CD4-positive, alpha-beta T cell treated with Interleukin-10 for 1 hour (primary cell): Measurements from ENCODE around the gene ARHGAP22.

Experiments used
- DNase-seq: peaks from one replicate; pipeline ENCODE4 v3.0.0-alpha.2; 2020

The ARHGAP22 gene

DNA sequence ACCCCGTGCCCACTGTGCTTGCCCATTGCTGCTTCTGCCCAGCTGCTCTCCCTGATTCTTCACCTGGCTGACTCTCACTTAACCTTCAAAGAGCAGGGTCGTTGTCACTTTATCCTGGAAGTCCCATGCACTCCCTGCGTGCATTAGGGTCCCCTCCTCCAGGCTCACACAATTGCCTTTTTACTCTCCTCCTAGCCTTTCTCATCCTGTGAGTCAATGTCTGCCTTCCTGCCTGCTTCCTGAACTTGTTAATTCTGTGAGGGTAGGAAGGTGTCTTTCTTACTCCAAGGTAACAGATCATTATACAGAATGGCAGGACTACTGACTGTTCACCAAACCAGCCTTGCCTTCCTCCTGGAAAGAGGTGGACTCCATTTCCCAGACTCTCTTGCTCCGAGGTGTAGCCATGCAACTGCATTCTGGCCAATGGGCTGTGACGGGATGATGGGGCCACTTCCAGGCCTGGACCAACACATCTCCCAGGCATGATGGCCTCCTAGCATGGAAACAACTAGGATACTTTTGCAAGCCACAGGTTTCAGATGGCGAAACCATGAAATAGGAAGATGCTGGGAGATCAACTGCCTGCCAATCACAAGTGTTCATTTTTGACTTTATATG lies 54.7 kb downstream of the ARHGAP22 start:
- no peak for DNase-seq

- DNase-seq: no peak
Measured at GRCh38 chr10:48549236-48549635, 55.6 kb downstream of the ARHGAP22 start.

GRCh38 chr10:48548531-48549135 lies 56.2 kb downstream of the ARHGAP22 start:
- no peak for DNase-seq

DNA sequence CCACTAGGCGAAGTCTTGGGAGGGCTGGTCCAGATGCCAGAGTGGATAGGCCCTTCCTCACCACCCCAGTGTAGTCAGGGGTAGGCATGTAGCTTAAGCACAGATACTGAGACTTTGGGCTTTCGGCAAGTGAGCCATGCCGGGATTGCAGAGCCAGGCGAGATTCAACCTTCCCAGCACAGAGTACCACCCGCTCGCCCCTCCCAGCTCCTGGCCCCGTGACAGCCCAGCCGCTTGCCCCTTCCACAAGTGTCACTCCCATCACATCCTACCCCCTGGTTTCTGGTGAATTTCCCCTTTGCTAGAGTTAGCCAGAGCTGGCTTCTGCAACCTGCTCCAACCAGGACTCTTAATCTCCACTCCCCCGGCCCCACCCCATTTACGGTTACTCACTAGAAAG lies 56.9 kb downstream of the ARHGAP22 start:
- no peak for DNase-seq

DNA sequence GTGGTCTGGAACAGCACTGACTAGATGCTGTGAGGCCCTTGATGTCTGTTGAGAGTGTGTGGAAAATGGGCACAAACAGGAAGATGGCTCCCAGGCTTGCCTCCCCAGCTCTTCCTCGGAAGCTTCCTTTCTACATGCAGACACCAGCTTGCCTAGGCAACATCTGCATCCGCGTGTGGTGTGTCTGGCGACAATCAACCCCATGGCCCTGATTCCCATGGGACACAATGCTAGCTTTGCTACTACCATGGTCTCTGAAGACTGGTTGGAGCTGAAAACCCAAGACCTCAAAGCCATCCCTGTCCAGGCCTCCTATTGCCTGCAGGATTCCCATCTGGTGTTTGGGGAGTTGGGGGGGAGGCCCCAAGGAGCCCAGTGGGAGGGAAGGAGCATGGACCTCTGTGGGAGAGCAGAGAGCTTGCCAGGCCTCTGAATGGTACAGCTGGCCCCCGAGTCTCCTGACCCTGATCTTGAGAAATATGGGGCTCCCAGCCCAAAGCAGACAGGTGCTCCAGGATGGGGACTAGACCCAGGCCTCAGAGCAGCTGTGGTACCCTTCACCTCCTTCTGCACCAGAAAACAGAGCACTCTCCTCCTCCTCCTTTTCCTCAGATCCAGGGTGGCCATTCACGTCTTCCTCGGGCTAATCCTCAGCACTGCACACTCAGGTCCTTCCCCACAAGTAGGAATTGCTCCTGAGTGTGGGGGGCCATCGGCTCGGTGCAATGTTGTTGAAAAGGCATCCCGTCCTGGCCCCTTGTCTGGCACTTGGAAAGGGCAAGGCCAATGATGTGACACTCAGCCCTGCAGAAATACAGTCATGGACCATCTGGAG lies 57.6 kb downstream of the ARHGAP22 start:
- DNase-seq: no peak

- DNase-seq: no peak
Measured at GRCh38 chr10:48545462-48546145, 59.3 kb downstream of the ARHGAP22 start.

GRCh38 chr10:48543182-48543844 lies 61.6 kb downstream of the ARHGAP22 start:
- DNase-seq: no peak

DNA sequence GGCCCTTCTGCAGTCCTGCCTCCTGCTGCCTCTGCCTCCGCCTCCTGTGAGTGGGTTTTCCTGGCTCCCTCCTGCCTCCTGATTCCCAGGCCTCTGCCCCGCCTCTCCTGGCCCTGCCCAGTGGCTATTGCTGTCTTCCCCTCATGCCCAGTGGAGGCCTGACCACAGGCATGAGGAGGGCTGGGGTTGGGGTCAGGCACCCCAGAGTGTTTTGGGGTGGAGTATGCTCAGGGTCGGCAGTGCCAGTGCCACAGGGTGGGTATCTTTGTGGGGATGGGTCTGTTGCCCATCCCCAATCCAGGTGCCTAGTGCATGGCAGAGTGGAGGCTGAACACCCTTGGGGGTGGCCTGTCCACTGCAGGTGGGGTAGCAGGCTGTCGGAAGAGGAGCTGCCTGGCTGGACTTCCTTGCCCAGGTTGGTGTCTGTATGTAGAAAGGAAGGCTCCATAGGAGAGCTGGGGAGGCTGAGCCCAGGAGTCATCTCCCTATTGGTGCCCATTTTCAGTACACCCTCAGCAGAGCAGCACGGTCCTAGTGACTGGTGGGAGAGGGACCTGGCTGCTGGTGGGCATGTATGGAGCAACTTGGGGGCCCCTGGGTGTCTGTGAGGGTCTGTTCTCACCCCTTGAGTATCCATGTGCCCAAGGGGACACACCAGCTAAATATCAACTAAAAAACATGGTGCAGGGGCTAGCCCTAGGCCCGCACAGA lies 62.2 kb downstream of the ARHGAP22 start:
- DNase-seq: no peak

GRCh38 chr10:48541144-48541795 lies 63.6 kb downstream of the ARHGAP22 start:
- no peak for DNase-seq

GRCh38 chr10:48538611-48539010 lies 66.3 kb downstream of the ARHGAP22 start:
- DNase-seq: no peak

DNA sequence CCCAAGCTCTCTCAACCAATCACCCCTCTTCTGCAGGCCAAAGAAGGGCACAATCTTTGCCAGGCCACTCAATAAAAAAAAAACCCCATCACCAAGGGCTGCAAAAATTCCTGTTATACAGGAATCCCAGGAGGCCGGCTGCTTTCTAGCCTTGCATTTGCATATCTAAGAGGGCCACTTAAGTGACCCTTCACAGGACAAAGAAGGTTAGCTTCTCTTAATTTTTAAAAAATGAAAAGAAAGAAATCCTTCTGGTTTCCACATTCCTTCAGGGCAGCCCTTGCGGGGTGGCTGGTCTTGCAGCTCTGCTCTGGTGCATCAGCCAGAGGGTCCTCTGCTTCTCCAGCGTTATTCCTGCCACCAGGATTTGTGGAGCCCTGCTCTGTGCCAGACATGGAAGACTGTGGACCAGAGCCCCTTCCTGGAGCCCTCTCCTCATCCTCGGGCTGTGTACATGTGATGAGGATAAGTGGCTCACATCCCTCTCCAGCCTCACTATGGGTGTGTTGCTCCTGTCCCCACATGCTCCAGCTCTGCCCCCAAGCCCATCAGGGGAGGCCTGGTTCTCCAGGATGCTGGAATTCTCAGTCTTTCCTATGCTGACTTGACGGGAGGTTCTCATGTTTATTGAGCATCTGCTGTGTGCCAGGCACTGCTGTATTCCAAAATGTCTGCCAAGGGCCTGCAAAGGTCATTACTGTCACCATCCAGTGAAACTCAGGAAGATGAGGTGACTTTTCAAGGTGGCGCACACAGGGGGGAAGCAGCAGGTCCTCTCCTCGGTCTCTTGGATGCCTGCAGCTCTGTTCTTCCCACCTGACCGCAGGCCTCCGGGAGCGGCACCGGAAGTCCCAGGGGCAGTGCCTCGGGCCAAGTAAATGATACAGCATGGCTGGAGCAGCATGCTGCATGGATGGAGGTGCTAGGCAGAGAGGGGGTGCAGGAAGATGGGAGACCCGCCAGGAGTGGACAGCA lies 67.7 kb downstream of the ARHGAP22 start:
- DNase-seq: no peak

GRCh38 chr10:48536156-48536500 lies 68.7 kb downstream of the ARHGAP22 start:
- no peak for DNase-seq

DNA sequence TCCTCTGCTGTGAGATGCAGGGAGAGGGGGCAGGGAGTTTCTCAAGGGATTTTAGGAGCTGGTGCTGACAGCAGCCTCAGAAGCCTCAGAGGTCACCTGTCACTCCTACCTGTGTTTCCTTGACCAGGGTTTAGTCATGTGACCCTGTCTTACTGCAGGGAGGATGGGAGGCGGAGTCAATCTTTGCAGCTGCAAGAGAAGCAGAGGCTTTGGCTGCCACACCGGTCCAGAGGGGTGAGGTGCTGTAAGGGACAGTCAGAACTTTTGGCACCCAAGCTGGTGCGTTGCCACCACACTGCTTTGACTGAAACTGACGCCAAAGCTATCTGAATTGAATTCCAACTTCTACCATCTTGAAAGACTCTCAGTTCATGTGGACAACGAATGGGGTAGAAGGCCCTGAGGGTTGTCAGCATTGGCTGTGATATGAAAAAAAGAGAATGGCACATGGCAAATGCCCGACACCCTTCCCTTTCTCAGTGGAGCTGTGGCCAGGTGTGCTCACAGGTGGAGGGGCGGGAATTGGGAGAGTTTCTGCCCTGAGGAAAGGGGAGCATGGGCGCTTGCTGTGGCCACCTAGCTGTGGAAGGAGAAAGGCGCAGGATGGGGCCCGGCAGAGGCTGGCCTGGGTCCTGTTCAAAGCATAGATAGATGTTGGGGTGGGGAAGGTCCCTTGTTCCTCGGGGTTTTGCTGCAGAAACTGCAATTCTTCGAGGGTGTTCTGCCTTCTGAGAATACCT lies 69.3 kb downstream of the ARHGAP22 start:
- DNase-seq: no peak

- DNase-seq: no peak
Measured at GRCh38 chr10:48533951-48534720, 70.7 kb downstream of the ARHGAP22 start.

GRCh38 chr10:48533540-48533939 lies 71.3 kb downstream of the ARHGAP22 start:
- DNase-seq: no peak

DNA sequence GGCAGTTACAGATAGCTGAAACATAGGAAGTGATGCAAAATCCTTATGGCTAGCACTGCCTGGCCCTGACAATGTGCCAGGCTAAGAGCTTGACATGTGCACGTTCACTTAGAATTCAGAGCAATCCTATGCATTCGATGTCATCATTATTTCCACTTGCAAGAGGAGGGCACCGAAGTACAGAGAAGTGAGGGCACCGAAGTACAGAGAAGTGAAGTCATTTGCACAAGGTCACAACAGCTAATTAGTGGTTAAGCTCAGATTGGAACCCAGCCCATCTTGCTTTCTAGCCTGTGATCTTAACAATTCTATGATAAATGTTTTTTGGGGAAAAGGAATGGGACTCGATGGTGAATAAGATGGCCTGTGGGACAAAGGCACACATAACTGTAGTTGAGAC lies 73.4 kb downstream of the ARHGAP22 start:
- DNase-seq: no peak

GRCh38 chr10:48529331-48529730 lies 75.5 kb downstream of the ARHGAP22 start:
- no peak for DNase-seq

- DNase-seq: no peak
Measured at GRCh38 chr10:48527756-48528155, 77.1 kb downstream of the ARHGAP22 start.
